ENCODE measurements around the gene ACVR1. TPM values are rescaled to one million over a fixed set of nuclear protein-coding genes. Genes with fewer than 3 reads are reported as not detected.

The ACVR1 gene
- total RNA-seq, 1 donor from 2014 or later = 22.4 TPM

- H3K36me3 ChIP-seq (ENCODE audit: control insufficient read depth, insufficient read depth, low read length) = no peaks in the 10 kb centered on the region
- H3K4me3 ChIP-seq (ENCODE audit: low read depth, low read length) = no peak overlapping the region
- H3K27me3 ChIP-seq (ENCODE audit: control insufficient read depth, insufficient read depth, low read length) = no peaks in the 10 kb centered on the region
- no peak for DNase-seq (ENCODE audit: low read depth)
- TF ChIP-seq, protein P1, sequence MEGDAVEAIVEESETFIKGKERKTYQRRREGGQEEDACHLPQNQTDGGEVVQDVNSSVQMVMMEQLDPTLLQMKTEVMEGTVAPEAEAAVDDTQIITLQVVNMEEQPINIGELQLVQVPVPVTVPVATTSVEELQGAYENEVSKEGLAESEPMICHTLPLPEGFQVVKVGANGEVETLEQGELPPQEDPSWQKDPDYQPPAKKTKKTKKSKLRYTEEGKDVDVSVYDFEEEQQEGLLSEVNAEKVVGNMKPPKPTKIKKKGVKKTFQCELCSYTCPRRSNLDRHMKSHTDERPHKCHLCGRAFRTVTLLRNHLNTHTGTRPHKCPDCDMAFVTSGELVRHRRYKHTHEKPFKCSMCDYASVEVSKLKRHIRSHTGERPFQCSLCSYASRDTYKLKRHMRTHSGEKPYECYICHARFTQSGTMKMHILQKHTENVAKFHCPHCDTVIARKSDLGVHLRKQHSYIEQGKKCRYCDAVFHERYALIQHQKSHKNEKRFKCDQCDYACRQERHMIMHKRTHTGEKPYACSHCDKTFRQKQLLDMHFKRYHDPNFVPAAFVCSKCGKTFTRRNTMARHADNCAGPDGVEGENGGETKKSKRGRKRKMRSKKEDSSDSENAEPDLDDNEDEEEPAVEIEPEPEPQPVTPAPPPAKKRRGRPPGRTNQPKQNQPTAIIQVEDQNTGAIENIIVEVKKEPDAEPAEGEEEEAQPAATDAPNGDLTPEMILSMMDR (IDR thresholded peaks at IDR 0.05; ENCODE audit: insufficient read depth, low read length, poor library complexity, severe bottlenecking) = no peak
Observed at GRCh38 chr2:157805519-157805918, 70.6 kb downstream of the ACVR1 start.

GRCh38 chr2:157804355-157804754, 71.8 kb downstream of the ACVR1 start:
- DNase-seq (ENCODE audit: low read depth) = no peak
- H3K36me3 ChIP-seq (ENCODE audit: control insufficient read depth, insufficient read depth, low read length) = no peaks in the 10 kb centered on the region
- H3K27me3 ChIP-seq (ENCODE audit: control insufficient read depth, insufficient read depth, low read length) = no peaks in the 10 kb centered on the region
- TF ChIP-seq, protein P1 (IDR thresholded peaks at IDR 0.05; ENCODE audit: insufficient read depth, low read length, poor library complexity, severe bottlenecking) = no peak
- no peak overlapping the region for H3K4me3 ChIP-seq (ENCODE audit: low read depth, low read length)

- Histone ChIP-seq H3K36me3 (ENCODE audit: control insufficient read depth, insufficient read depth, low read length) (no peaks in the 10 kb centered on the region), H3K4me3 (ENCODE audit: low read depth, low read length) (no peak overlapping the region), H3K27me3 (ENCODE audit: control insufficient read depth, insufficient read depth, low read length) (no peaks in the 10 kb centered on the region)
- DNase-seq (ENCODE audit: low read depth) = no peak
- TF ChIP-seq, protein P1 (IDR thresholded peaks at IDR 0.05; ENCODE audit: insufficient read depth, low read length, poor library complexity, severe bottlenecking) = no peak
Observed at GRCh38 chr2:157803952-157804351, 72.2 kb downstream of the ACVR1 start.

DNA sequence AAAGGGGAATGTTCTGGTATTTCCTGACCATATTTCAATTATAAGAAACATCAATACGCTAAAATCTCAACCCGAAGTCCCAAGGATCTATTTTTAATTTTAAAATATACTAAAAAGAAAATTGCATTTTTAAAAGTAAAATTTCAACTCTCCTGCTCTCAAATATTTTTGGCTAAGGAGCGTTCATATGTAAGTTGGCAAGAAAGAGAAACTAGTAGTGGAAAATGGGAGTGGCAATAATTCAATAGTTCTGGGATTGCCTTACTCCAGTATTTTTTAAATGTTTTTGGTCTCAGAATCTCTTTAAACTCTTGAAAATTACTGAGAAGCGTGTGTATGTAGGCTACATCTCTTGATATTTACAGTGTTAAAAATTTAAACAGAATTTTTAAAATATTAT, 72.7 kb downstream of the ACVR1 start:
- no peaks in the 10 kb centered on the region for H3K36me3 ChIP-seq (ENCODE audit: control insufficient read depth, insufficient read depth, low read length)
- no peak overlapping the region for H3K4me3 ChIP-seq (ENCODE audit: low read depth, low read length)
- TF ChIP-seq, protein P1 (IDR thresholded peaks at IDR 0.05; ENCODE audit: insufficient read depth, low read length, poor library complexity, severe bottlenecking) = no peak
- no peaks in the 10 kb centered on the region for H3K27me3 ChIP-seq (ENCODE audit: control insufficient read depth, insufficient read depth, low read length)
- DNase-seq (ENCODE audit: low read depth) = no peak

GRCh38 chr2:157800838-157801495, 75.2 kb downstream of the ACVR1 start:
- Histone ChIP-seq H3K27me3 (ENCODE audit: control insufficient read depth, insufficient read depth, low read length) (no peaks in the 10 kb centered on the region), H3K36me3 (ENCODE audit: control insufficient read depth, insufficient read depth, low read length) (no peaks in the 10 kb centered on the region), H3K4me3 (ENCODE audit: low read depth, low read length) (no peak overlapping the region)
- no peak for DNase-seq (ENCODE audit: low read depth)
- TF ChIP-seq, protein P1 (IDR thresholded peaks at IDR 0.05; ENCODE audit: insufficient read depth, low read length, poor library complexity, severe bottlenecking) = no peak

- H3K4me3 ChIP-seq (ENCODE audit: low read depth, low read length) = no peak overlapping the region
- H3K36me3 ChIP-seq (ENCODE audit: control insufficient read depth, insufficient read depth, low read length) = no peaks in the 10 kb centered on the region
- DNase-seq (ENCODE audit: low read depth) = no peak
- TF ChIP-seq, protein P1 (IDR thresholded peaks at IDR 0.05; ENCODE audit: insufficient read depth, low read length, poor library complexity, severe bottlenecking) = no peak
- H3K27me3 ChIP-seq (ENCODE audit: control insufficient read depth, insufficient read depth, low read length) = no peaks in the 10 kb centered on the region
Observed at GRCh38 chr2:157793053-157793612, 83.0 kb downstream of the ACVR1 start.

Measured in kidney epithelial cell (primary cell).